ENCODE measurements around the gene CEP164. TPM values are rescaled to one million over a fixed set of nuclear protein-coding genes. Genes with fewer than 3 reads are reported as not detected.
A peak's percentile ranks its signal among the peaks of the same experiment; 100 is the strongest.

CEP164 gene
- total and polyA plus RNA-seq, 2 of the 4 experiments (the other 2 are of a cell fraction) = 23.3 to 26.9 TPM

GRCh38 chr11:117458275-117459122, 130.8 kb downstream of the CEP164 start:
- DNase-seq (no peak), ATAC-seq (ENCODE audit: low read depth) (no peak)
- Histone ChIP-seq H3K23ac (ENCODE audit: low read depth, low read length) (no peak overlapping the region), H3K9me3 (ENCODE audit: control insufficient read depth, insufficient read depth, low read length) (no peaks in the 10 kb centered on the region; the same call in 1 of the 2 replicates), H3K27ac (ENCODE audit: insufficient read depth, low read length) (no peak overlapping the region), H4K20me1 (ENCODE audit: insufficient read depth, low read length) (no peaks in the 10 kb centered on the region), H3K4me2 (ENCODE audit: low read depth, low read length) (no peak overlapping the region), H3K27me3 (ENCODE audit: control insufficient read depth, insufficient read depth, low read length) (peaks cover 18% of the 10 kb centered on the region), H4K91ac (ENCODE audit: insufficient read depth, low read depth, low read length) (no peak overlapping the region), H2BK5ac (ENCODE audit: low read depth, low read length, poor library complexity, severe bottlenecking) (no peak overlapping the region), H3K36me3 (ENCODE audit: control insufficient read depth, insufficient read depth, low read length) (no peaks in the 10 kb centered on the region), H4K5ac (ENCODE audit: low read depth, low read length) (no peak overlapping the region), H2BK120ac (ENCODE audit: low read depth, low read length) (no peak overlapping the region), H3K14ac (replicated peaks; ENCODE audit: low read depth, low read length) (no peak overlapping the region), H2BK15ac (ENCODE audit: low read depth, low read length) (no peak overlapping the region), H4K8ac (ENCODE audit: low read depth in 2 of 2, low read length in 2 of 2) (no peak overlapping the region), H3K4me1 (ENCODE audit: control insufficient read depth, insufficient read depth, low read length) (no peaks in the 10 kb centered on the region), H3K9ac (ENCODE audit: low read depth, low read length) (no peak overlapping the region), H2AFZ (replicated peaks; ENCODE audit: low read length, poor library complexity) (peak overlapping the region; percentile 14), H3K79me1 (ENCODE audit: low read depth in 1 of 2, low read length in 2 of 2) (no peaks in the 10 kb centered on the region), H3K4me3 (ENCODE audit: insufficient read depth, low read depth, low read length) (no peak overlapping the region), H3K9me1 (ENCODE audit: insufficient read depth, low read length) (no peaks in the 10 kb centered on the region), H2AK5ac (ENCODE audit: low read depth, low read length) (no peak overlapping the region), H2AK9ac (replicated peaks; ENCODE audit: low read depth, low read length, poor library complexity) (no peak overlapping the region), H3K18ac (ENCODE audit: low read depth, low read length) (no peak overlapping the region), H3K56ac (ENCODE audit: extremely low read depth, insufficient read depth, low read length) (no peak overlapping the region), H2BK20ac (ENCODE audit: low read depth, low read length) (no peak overlapping the region), H3K4ac (ENCODE audit: low read depth, low read length) (no peak overlapping the region)
- TF ChIP-seq CHD1 (IDR thresholded peaks at IDR 0.05; ENCODE audit: low read depth, low read length) = no peak
- no peak for TF ChIP-seq MXI1 (IDR thresholded peaks at IDR 0.05; ENCODE audit: borderline replicate concordance, low read depth, low read length)
- no peak for TF ChIP-seq MAFK (IDR thresholded peaks at IDR 0.05; ENCODE audit: low read depth, low read length)
- TF ChIP-seq ELK1 (IDR thresholded peaks at IDR 0.05; ENCODE audit: borderline replicate concordance, low read depth, low read length) = no peak
- no peak for TF ChIP-seq RFX5 (IDR thresholded peaks at IDR 0.05; ENCODE audit: low read depth, low read length)
- TF ChIP-seq CEBPB (IDR thresholded peaks at IDR 0.05; ENCODE audit: low read depth, low read length) = no peak
- no peak for TF ChIP-seq RCOR1 (IDR thresholded peaks at IDR 0.05; ENCODE audit: insufficient replicate concordance, low read length)
- no peak for TF ChIP-seq BHLHE40 (IDR thresholded peaks at IDR 0.05; ENCODE audit: low read depth, low read length)
- no peak for TF ChIP-seq FOS (IDR thresholded peaks at IDR 0.05; ENCODE audit: low read depth, low read length)
- TF ChIP-seq CTCF (conservative IDR thresholded peaks at IDR 0.05; ENCODE audit: low read depth, low read length) = no peak
- BruUV-seq (replicated peaks) = no TSS peak
- dilution Hi-C loops (cut with HindIII; ENCODE audit: low sequenced_read_pairs, unreplicated experiment) = no loop called here
- 71% methylated on average over 4 of the region's 22 CpGs; no CpG with 5 or more reads in 1 of the 2 experiments for WGBS, 2 experiments (ENCODE audit: extremely low coverage in 2 of 2, insufficient read length in 1 of 2)
- intact Hi-C loops (cut with micrococcal nuclease) = no loop called here
- ChIA-PET CTCF (no interaction called here), POLR2A (ENCODE audit: unreplicated experiment) (no interaction called here)
- in situ Hi-C loops (cut with MboI; ENCODE audit: low sequenced_read_pairs) = no loop called here

All from IMR-90 (cell line).